Cardiac muscle cell (in vitro differentiated cells and primary cell): ENCODE measurements around the gene APBA2. TPM values are rescaled to one million over a fixed set of nuclear protein-coding genes. Genes with fewer than 3 reads are reported as not detected.

Experiments
- DNase-seq, 2 donors: peaks; one replicate each; pipeline versions ENCODE4 v3.0.0 to v3.0.0-alpha.2; 2010 to 2017; ENCODE audit warnings: low read depth in 1 of 2, low spot score in 1 of 2
- H3K27ac ChIP-seq: fragments of 200-600 bp; sonication (generic); 2 replicates; pipeline ENCODE4 v1.5.1; 2016
- H3K27me3 ChIP-seq: fragments of 200-600 bp; sonication (generic); 2 replicates; pipeline ENCODE4 v1.6.0; 2016; ENCODE audit warnings: control low read depth
- H3K36me3 ChIP-seq: fragments of 200-600 bp; sonication (generic); 2 replicates; pipeline ENCODE4 v1.5.1; 2016; ENCODE audit warnings: control low read depth
- H3K4me1 ChIP-seq: fragments of 200-600 bp; sonication (generic); 2 replicates; pipeline ENCODE4 v1.8.1; 2017; ENCODE audit warnings: low read depth, mild to moderate bottlenecking, mixed run types
- H3K4me3 ChIP-seq: fragments of 200-600 bp; sonication (generic); 2 replicates; pipeline ENCODE4 v1.5.1; 2016; ENCODE audit warnings: mild to moderate bottlenecking
- H3K9me3 ChIP-seq: fragments of 200-600 bp; sonication (generic); 2 replicates; pipeline ENCODE4 v1.5.1; 2017; ENCODE audit warnings: low read depth, mild to moderate bottlenecking, control low read depth
- polyA plus RNA-seq: library from polyadenylated mRNA; unstranded; fragments of >200 nt; fragmentation: Nextera tagmentation; extraction: Ambion mirVana; gene quantifications from 2 replicates; pipeline ENCODE4 v1.2.1, GENCODE V29; 2016
- total RNA-seq: library from RNA; depleted of rRNA; stranded (reverse); fragments of >200 nt; gene quantifications from 2 replicates; pipeline ENCODE4 v1.2.3, GENCODE V29; 2016
- TF ChIP-seq, protein P1 (sequence below): IDR thresholded peaks from 2 replicates; pipeline ENCODE4 v1.5.1; 2012; ENCODE audit warnings: low read depth, mild to moderate bottlenecking, low read length

The APBA2 gene
- total and polyA plus RNA-seq, 2 experiments from 2014 or later: 20.5 to 33.2 TPM

DNA sequence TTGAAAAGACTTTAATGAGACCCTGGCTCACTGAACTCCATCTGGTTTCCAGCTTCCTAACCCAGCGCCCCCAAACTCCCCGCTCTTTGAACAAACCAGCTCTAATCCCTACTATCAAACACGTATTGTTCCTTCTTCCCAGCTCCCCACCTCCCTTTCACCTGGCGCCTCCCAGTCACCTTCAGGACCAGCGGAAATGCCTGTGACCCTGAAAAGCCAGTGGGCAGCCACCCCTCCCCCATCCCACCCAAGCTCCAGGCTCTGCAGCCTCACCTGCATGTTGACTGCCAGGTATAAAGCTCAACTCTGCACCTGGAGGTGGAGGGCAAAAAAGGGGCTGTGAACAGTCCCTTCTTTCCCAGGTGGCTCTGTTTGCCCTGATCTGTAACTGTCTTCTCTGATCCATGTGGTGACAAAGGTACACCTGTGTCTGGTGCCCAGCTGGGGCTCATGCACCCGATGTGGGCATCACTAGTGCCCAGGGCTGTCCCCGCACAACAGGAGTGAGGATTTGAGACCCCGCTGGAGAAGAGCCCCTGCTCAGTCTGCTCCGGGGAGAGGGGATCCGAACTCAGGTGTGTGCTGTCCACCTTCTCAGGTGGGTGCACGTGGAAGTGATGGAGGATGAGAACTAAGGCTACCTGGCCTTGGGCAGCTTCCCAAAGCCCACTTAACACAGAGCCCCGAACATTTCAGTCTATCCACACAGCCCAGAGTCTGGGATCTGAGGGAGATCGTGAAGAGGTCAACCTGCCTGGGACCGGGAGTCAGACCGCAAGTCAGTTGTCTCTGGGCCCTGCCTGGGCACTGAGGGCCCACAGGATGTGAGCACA is 254.9 kb downstream of the APBA2 start:
- DNase-seq: no peak
- TF ChIP-seq, protein P1, sequence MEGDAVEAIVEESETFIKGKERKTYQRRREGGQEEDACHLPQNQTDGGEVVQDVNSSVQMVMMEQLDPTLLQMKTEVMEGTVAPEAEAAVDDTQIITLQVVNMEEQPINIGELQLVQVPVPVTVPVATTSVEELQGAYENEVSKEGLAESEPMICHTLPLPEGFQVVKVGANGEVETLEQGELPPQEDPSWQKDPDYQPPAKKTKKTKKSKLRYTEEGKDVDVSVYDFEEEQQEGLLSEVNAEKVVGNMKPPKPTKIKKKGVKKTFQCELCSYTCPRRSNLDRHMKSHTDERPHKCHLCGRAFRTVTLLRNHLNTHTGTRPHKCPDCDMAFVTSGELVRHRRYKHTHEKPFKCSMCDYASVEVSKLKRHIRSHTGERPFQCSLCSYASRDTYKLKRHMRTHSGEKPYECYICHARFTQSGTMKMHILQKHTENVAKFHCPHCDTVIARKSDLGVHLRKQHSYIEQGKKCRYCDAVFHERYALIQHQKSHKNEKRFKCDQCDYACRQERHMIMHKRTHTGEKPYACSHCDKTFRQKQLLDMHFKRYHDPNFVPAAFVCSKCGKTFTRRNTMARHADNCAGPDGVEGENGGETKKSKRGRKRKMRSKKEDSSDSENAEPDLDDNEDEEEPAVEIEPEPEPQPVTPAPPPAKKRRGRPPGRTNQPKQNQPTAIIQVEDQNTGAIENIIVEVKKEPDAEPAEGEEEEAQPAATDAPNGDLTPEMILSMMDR: no peak
- Histone ChIP-seq H3K27me3 (peaks cover 3% of the 10 kb centered on the region), H3K4me3 (no peak overlapping the region), H3K36me3 (no peaks in the 10 kb centered on the region), H3K4me1 (no peaks in the 10 kb centered on the region), H3K9me3 (no peaks in the 10 kb centered on the region), H3K27ac (no peak overlapping the region)

DNA sequence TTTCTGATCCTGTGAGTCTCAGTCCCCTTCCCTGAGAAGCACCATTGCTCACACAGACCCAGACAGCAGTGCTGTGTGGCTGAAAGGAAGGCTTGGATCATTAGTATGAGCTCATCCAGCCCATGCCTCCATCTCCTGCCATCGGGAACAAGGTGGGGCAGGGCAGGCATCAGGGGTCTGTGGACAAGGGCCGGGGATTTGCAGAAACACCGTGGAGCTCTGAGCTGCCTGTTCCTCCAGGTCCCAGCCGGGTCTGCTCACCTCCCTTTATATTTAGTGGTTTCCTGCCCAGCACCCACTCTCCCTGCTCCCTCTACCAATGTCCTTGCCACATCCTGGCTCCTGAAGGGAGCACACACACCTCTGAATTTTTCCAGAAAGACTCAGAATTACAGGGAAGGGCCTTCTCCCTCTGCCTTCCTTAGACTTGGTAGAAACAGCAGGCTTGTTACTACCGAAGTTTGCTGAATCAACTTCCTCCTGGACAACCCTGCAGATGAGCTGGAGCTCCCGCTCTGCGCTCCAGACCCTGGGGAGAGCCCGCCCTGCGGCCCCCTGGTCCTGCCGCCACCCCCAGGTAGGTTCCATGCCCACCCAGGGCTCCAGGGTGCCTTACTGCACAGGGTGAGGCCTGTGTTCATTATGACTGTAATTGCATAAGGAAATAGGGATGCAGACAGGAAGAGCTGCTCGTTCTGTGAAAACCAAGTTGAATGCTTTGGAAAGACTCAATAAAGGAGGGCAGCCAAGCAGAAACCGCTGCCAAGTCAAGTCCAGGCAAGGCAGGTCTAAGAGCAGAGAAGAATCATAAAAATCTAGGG is 255.7 kb downstream of the APBA2 start:
- Histone ChIP-seq H3K4me3 (no peak overlapping the region), H3K36me3 (no peaks in the 10 kb centered on the region), H3K9me3 (no peaks in the 10 kb centered on the region), H3K4me1 (no peaks in the 10 kb centered on the region), H3K27me3 (peaks cover 3% of the 10 kb centered on the region), H3K27ac (no peak overlapping the region)
- no peak for DNase-seq
- TF ChIP-seq, protein P1: no peak

DNA sequence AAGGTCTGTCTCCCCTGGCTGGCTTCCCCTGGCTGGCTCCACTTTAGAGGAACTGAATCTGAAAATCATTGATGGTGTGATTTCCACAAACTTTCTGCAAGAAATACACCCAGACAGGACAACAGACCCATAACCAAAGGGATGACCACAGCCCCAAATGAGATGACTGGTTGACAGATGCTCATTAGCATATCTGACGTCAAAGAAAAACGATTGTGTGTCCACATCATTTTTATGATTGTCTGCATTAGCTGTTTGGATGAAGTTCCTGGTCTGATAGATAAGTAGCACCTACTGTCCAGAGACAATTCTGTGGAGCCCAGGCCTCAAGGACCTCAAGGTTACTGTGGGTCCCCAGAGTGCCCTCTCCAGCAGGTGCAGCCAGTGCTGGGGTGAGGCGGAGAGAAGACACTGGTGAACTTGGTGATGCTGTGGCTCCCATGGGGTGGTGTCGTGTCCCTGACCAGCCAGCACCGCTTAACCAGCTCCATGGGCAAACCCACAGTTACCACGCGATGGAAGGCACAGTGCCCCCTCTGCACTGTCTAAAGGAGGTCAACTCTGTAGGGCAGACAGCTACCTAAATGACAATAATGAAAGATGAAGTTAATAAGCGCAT is 256.5 kb downstream of the APBA2 start:
- H3K27me3 ChIP-seq: peaks cover 3% of the 10 kb centered on the region
- H3K9me3 ChIP-seq: no peaks in the 10 kb centered on the region
- H3K4me3 ChIP-seq: no peak overlapping the region
- H3K27ac ChIP-seq: no peak overlapping the region
- H3K36me3 ChIP-seq: no peaks in the 10 kb centered on the region
- H3K4me1 ChIP-seq: no peaks in the 10 kb centered on the region
- TF ChIP-seq, protein P1: no peak
- DNase-seq: no peak

DNA sequence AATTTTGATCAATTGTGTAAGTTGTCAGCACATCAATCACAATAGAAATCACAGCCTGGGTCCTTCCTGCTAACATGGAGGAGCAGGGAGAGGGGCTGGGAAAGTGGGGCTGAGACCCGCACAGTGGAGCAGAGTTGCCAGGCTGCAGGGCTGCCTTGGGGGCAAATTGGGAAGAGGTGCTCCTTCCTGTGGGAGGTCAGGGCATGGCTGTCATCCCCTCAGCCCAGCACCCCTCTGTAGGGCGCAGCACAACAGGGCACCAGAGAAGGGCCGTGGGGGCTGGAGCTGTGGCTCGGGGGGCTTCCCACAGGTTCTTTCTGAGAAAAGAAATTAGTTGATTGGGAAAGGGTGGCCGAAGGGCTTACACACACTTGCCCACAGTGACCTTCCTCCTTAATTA is 257.5 kb downstream of the APBA2 start:
- no peaks in the 10 kb centered on the region for H3K9me3 ChIP-seq
- no peaks in the 10 kb centered on the region for H3K36me3 ChIP-seq
- DNase-seq: no peak
- H3K4me3 ChIP-seq: no peak overlapping the region
- no peak overlapping the region for H3K27ac ChIP-seq
- TF ChIP-seq, protein P1: no peak
- peaks cover 3% of the 10 kb centered on the region for H3K27me3 ChIP-seq
- no peaks in the 10 kb centered on the region for H3K4me1 ChIP-seq

DNA sequence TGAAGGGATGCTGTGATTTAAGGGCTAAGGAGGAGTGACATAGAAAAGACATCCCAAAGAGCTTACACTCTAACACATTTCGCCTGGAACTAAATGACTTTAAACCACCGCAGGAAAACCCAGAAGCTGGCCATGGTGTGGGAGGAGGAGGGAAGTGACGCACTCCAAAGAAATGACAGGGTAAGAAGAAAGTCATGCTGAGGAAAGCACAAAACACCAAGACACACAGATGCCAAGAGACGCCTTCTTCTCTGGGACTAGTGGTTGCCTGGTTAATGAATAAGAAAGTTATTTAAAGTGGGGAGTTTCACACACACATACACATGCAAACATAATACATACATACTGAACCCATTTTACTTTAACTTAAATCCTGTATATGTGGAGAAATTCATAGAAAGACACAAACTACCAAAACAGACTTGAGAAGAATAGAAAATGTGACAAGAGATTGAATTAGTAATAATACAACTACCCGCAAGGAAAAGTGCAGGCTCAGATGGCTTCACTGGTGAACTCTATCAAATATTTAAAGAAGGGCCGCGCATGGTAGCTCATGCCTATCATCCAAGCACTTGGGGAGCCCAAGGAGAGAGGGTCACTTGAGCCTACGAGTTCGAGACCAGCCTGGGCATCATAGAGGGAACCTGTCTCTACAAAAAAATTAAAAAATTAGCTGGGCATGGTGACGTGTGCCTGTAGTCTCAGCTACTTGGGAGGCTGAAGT is 258.3 kb downstream of the APBA2 start:
- no peaks in the 10 kb centered on the region for H3K36me3 ChIP-seq
- H3K27me3 ChIP-seq: peaks cover 3% of the 10 kb centered on the region
- no peak overlapping the region for H3K27ac ChIP-seq
- H3K4me3 ChIP-seq: no peak overlapping the region
- no peaks in the 10 kb centered on the region for H3K4me1 ChIP-seq
- TF ChIP-seq, protein P1: no peak
- DNase-seq: peak in 1 of 2 donors; percentile 67
- no peaks in the 10 kb centered on the region for H3K9me3 ChIP-seq
